ENCODE data around the gene PCBP2.
A peak's percentile ranks its signal among the peaks of the same experiment; 100 is the strongest.

The PCBP2 gene

DNA sequence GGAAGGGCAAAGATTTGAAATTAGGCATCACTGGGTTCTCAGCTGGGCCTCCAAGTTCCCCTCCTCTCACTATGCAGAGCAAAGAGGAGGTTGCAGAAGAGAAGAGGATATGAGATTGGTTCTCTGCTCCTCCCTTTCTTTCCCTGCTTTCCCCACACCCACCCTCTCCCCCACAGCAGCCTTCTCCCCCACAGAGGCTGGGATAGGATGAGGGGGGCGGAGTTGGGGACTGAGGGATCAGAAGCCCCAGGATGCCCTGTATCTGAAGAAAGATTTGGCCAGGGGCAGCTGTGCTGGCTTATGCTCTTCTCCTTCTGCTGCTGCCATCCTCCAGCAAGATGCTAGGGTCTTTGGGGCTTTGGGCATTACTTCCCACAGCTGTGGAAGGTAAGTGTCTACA, 28.3 kb upstream of the PCBP2 start, which contains the start of gene AMHR2:
Gene AMHR2, plus strand, starts transcription at position 259 of the 400 bp plus-strand sequence. Its CDS starts 80 bp downstream, at position 339.
- no peak within 1 kb of the TSS for H3K4me3 ChIP-seq (ENCODE audit: severe bottlenecking)

DNA sequence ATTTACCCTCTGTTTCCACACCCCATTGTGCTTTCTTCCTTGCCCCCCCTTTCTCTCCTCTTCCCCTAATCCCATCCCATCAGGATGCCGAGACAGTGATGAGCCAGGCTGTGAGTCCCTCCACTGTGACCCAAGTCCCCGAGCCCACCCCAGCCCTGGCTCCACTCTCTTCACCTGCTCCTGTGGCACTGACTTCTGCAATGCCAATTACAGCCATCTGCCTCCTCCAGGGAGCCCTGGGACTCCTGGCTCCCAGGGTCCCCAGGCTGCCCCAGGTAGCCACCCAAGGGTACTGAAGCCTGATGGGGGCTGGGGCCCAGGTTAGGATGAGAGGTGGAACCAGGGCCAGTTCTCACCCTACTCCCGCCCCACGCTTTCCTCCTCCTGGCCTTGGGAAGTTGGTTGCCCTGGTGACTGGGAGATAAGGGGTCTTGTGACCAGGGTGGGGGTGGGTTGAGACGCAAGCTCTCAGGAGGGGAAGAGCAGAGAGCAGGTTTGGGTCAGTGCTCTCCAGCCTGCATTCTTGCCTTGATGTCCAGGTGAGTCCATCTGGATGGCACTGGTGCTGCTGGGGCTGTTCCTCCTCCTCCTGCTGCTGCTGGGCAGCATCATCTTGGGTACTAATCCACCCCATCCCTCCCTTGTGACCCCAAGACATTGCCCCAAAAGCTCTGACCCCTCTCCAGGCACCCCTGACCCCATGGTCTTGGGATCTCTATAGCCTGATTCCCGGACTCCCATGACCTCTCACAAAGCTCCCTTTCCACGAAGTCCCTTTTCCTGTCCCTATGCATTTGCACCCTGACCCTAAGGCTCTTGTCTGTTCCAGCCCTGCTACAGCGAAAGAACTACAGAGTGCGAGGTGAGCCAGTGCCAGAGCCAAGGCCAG, 27.0 kb upstream of the PCBP2 start:
- ATAC-seq (ENCODE audit: low read depth) = no peak
- no peak for TF ChIP-seq CTCF (IDR thresholded peaks at IDR 0.05; ENCODE audit: poor library complexity, severe bottlenecking)
- H3K36me3 ChIP-seq (ENCODE audit: low read depth) = no peaks in the 10 kb centered on the region
- DNase-seq (ENCODE audit: low spot score) = no peak
- H3K27ac ChIP-seq (ENCODE audit: poor library complexity, severe bottlenecking) = no peak overlapping the region
- H3K4me3 ChIP-seq (ENCODE audit: severe bottlenecking) = no peak overlapping the region
- H3K9me3 ChIP-seq (ENCODE audit: severe bottlenecking) = no peaks in the 10 kb centered on the region
- H3K4me1 ChIP-seq (ENCODE audit: insufficient read depth, poor library complexity, severe bottlenecking) = peaks cover 17% of the 10 kb centered on the region
- H3K27me3 ChIP-seq (ENCODE audit: insufficient read depth, poor library complexity, severe bottlenecking) = no peaks in the 10 kb centered on the region

More for the DNA sequence above, 28.3 kb upstream of the PCBP2 start, which contains the start of gene AMHR2:
- H3K36me3 ChIP-seq (ENCODE audit: low read depth) = no peaks in the 10 kb centered on the region
- H3K9me3 ChIP-seq (ENCODE audit: severe bottlenecking) = no peaks in the 10 kb centered on the region
- DNase-seq (ENCODE audit: low spot score) = no peak
- peaks cover 14% of the 10 kb centered on the region for H3K4me1 ChIP-seq (ENCODE audit: insufficient read depth, poor library complexity, severe bottlenecking)
- no peaks in the 10 kb centered on the region for H3K27me3 ChIP-seq (ENCODE audit: insufficient read depth, poor library complexity, severe bottlenecking)
- ATAC-seq (ENCODE audit: low read depth) = no peak
- TF ChIP-seq CTCF (IDR thresholded peaks at IDR 0.05; ENCODE audit: poor library complexity, severe bottlenecking) = no peak
- no peak within 1 kb of the TSS for H3K27ac ChIP-seq (ENCODE audit: poor library complexity, severe bottlenecking)

DNA sequence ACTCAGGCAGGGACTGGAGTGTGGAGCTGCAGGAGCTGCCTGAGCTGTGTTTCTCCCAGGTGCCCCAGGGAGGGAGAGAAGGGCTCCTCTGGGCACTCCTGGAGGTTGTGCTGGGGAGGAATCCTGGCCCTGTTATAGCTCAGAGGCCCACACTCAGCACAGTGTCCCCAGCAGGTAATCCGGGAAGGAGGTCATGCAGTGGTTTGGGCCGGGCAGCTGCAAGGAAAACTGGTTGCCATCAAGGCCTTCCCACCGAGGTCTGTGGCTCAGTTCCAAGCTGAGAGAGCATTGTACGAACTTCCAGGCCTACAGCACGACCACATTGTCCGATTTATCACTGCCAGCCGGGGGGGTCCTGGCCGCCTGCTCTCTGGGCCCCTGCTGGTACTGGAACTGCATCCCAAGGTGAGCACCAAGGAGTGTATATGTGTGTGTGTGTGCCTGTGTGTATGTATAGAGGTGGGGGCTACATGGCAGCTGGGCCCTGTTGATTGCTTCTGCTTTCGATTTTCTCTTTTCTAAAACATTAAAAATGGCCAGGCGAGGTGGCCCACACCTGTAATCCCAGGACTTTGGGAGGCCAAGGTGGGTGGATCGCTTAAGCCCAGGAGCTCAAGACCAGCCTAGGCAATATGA, 26.3 kb upstream of the PCBP2 start:
- DNase-seq (ENCODE audit: low spot score) (no peak), ATAC-seq (ENCODE audit: low read depth) (no peak)
- no peak for TF ChIP-seq CTCF (IDR thresholded peaks at IDR 0.05; ENCODE audit: poor library complexity, severe bottlenecking)
- Histone ChIP-seq H3K4me3 (ENCODE audit: severe bottlenecking) (no peak overlapping the region), H3K27me3 (ENCODE audit: insufficient read depth, poor library complexity, severe bottlenecking) (no peaks in the 10 kb centered on the region), H3K27ac (ENCODE audit: poor library complexity, severe bottlenecking) (no peak overlapping the region), H3K9me3 (ENCODE audit: severe bottlenecking) (no peaks in the 10 kb centered on the region), H3K4me1 (ENCODE audit: insufficient read depth, poor library complexity, severe bottlenecking) (peaks cover 17% of the 10 kb centered on the region), H3K36me3 (ENCODE audit: low read depth) (no peaks in the 10 kb centered on the region)

DNA sequence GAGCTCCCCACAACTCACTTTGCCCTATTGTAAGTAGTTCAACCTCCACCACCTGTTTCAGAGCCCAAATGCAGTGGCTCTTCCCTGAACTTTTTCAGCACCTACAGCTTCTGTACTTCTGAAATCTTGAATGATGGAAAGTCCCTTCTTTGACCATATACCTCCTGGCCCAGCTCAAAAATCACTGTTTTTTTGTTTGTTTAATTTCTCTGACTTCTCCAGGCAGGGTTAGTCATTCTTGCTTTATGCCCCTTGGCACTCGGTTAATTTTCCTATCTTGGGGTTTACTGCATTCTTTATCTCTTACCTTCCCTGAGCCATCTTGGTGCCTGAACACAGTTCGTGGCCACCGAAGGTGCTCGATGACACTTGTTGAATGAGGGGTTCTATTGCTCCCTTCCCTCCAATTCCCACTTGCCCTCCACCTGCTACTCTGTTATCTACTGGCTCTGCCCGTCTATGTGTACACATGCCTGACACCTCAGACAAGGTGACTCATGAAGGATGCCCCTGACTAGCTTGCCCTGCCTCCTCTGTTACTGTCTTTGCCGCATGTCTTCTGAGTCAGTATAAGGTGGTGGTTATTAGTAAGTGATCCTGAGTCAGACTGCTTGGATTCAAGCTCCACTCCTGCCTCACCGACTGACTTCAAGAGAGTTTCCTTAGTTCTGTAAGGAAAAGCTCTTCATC, 23.9 kb upstream of the PCBP2 start:
- DNase-seq (ENCODE audit: low spot score) (peak; percentile 88), ATAC-seq (ENCODE audit: low read depth) (peak; percentile 99)
- peaks cover 14% of the 10 kb centered on the region for H3K4me1 ChIP-seq (ENCODE audit: insufficient read depth, poor library complexity, severe bottlenecking)
- H3K4me3 ChIP-seq (ENCODE audit: severe bottlenecking) = no peak overlapping the region
- no peak for TF ChIP-seq CTCF (IDR thresholded peaks at IDR 0.05; ENCODE audit: poor library complexity, severe bottlenecking)
- no peaks in the 10 kb centered on the region for H3K9me3 ChIP-seq (ENCODE audit: severe bottlenecking)
- H3K27ac ChIP-seq (ENCODE audit: poor library complexity, severe bottlenecking) = peak overlapping the region; percentile 20
- H3K27me3 ChIP-seq (ENCODE audit: insufficient read depth, poor library complexity, severe bottlenecking) = no peaks in the 10 kb centered on the region
- no peaks in the 10 kb centered on the region for H3K36me3 ChIP-seq (ENCODE audit: low read depth)

All from RWPE2 (cell line).